Measurements from ENCODE around the gene MICALL2. TPM values are rescaled to one million over a fixed set of nuclear protein-coding genes. Genes with fewer than 3 reads are reported as not detected.
"Not testable (repeated sequence)": the region's sequence is repeated elsewhere in the genome, so short reads cannot be mapped to it uniquely, and the experiment has no call there.

MICALL2 gene
- total and polyA plus RNA-seq, 2 donors, result 8.4 to 40.0 TPM

DNA sequence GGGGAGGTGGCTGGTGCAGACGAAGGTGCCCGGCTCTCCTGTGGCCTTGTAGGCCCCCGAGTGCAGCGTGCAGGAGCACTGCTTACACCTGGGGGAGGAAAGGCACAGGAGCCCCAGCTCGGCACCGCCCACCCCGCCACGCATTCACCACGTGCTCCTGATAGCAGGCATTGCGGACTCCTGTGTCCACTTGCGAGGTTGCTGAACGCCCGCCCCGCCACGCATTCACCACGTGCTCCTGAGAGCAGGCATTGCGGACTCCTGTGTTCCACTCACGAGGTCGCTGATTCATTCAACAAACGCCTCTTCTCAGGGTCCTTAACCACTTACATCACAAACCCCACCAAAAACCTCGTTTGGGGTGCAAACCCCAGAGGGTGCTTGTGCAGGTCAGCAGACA lies 13.9 kb downstream of the MICALL2 start:
- Histone ChIP-seq H3K4me3 (ENCODE audit: low read depth, low read length) (no peak overlapping the region), H3K4me1 (ENCODE audit: insufficient read depth) (no peaks in the 10 kb centered on the region), H3K27ac (ENCODE audit: low read depth) (no peak overlapping the region), H3K36me3 (ENCODE audit: insufficient read depth) (no peaks in the 10 kb centered on the region)
- no peak for DNase-seq (ENCODE audit: extremely low spot score)
- WGBS, result 90% methylated on average over 21 of the region's 21 CpGs

DNA sequence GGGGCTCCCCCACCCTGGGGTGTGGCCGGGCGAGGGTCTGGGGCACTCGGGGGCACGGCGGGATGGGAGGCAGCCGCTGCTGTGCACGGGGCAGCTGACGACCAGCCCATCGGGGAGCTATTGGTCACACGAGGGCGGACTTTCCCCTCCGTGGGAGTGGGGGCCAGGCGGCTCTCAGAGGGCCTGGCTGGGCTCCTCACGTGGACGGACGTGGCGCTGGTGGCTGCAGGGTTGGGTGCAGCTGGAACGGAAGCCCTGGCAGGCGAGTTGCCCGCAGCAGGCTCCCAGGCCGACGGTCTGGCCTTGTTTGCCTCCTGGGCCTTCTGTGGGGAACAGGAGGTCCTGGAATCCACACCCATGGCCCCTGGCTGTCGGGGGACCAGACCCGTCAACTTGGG lies 14.3 kb downstream of the MICALL2 start:
- H3K27ac ChIP-seq (ENCODE audit: low read depth), result no peak overlapping the region
- WGBS, result 81% methylated on average over 24 of the region's 24 CpGs
- DNase-seq (ENCODE audit: extremely low spot score), result no peak
- H3K4me3 ChIP-seq (ENCODE audit: low read depth, low read length), result no peak overlapping the region
- H3K4me1 ChIP-seq (ENCODE audit: insufficient read depth), result no peaks in the 10 kb centered on the region
- no peaks in the 10 kb centered on the region for H3K36me3 ChIP-seq (ENCODE audit: insufficient read depth)

DNA sequence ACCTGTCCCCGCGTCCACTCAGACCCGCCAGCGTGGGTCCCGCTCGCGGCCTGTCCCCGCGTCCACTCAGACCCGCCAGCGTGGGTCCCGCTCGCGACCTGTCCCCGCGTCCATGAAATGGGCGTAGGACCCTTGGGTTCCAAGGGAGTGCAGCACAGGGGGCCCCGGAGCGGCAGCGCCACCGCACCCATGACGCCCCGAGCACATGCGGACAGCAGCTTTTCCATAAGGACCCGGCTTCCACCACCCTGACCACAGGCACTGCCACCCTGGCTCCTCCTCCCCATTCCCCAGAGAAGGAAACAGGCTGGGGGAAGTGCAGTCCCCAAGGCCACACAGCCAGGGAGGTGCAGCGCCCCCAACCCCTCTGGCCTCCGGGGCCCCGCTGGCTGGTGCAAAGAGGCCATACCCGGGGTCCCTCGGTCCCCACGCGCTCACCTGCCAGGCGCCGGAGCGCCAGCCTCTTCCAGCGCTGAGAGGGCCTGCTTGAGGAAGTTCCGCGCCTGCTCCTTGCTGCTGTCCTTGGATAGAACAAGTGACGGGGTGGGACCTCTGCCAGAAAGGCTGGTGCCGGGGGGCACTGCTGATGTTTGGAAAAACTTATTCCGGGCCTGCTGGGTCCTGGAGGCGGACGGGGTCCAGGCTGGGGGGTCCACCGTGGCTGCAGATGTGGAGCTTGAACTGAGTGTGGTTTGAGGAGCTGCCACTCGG lies 14.9 kb downstream of the MICALL2 start:
- WGBS, result 92% methylated on average over 45 of the region's 45 CpGs
- no peaks in the 10 kb centered on the region for H3K4me1 ChIP-seq (ENCODE audit: insufficient read depth)
- DNase-seq (ENCODE audit: extremely low spot score), result no peak

DNA sequence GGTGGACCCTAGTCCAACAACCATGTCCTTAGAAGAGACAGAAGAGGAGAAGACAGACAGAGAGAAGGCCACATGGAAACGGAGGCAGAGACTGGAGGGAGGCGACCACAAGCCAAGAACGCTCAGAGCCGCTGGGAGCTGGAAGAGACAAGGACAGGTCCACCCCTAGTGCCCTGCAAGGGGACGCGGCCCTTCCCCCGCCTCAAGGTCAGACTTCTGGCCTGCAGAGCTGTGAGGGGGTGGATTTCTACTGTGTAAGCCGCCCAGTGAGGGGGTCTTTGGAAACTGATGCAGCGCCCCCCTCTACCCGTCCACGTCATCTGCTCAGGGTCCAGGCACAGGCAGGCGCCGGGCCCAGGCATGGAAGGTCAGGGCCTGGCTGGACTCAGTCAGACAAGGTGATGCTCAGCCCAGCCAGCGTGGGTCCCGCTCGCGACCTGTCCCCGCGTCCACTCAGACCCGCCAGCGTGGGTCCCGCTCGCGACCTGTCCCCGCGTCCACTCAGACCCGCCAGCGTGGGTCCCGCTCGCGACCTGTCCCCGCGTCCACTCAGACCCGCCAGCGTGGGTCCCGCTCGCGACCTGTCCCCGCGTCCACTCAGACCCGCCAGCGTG lies 15.6 kb downstream of the MICALL2 start:
- WGBS, result 93% methylated on average over 25 of the region's 42 CpGs
- DNase-seq (ENCODE audit: extremely low spot score); H3K4me1 ChIP-seq (ENCODE audit: insufficient read depth); H3K36me3 ChIP-seq (ENCODE audit: insufficient read depth); H3K4me3 ChIP-seq (ENCODE audit: low read depth, low read length); H3K27ac ChIP-seq (ENCODE audit: low read depth): not testable (repeated sequence)

More for the DNA sequence above, 14.9 kb downstream of the MICALL2 start:
- no peak overlapping the region for H3K27ac ChIP-seq (ENCODE audit: low read depth)
- H3K4me3 ChIP-seq (ENCODE audit: low read depth, low read length), result no peak overlapping the region
- no peaks in the 10 kb centered on the region for H3K36me3 ChIP-seq (ENCODE audit: insufficient read depth)

DNA sequence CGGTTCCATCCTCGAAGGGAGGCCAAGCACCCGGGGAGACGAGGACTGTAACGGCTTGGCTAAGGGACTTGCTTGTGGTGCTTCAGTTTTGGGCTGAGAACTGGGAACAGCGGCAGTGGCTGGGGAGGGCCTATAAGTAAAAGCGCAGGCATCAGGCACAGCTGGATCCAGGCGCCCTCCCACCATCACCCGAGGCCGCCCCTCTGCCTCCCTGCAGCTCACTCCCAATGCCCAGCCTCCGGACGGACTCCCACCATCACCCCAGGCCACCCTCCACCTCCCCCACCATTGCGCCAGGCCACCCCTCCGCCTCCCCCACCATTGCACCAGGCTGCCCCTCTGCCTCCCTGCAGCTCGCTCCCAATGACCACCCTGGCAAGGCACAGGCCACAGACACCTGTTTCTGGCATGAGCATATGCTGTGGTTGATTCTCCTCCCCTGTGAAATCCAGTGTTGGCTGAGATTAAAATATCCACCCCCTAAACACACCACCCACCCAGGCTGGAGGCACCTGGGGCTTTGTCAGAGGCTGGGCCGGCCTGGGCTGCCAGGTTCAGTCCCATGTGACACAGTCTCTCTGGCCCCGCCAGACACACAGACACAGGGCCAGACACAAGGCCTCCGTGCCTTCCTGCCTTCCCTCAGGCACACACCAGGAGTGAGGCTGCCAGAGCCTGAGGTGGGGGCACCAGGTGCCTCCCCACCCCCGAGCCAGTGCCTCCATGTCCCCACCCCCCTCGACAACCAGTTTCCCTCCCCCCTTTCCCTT lies 16.7 kb downstream of the MICALL2 start:
- DNase-seq (ENCODE audit: extremely low spot score), result no peak
- peaks cover 1% of the 10 kb centered on the region for H3K36me3 ChIP-seq (ENCODE audit: insufficient read depth)
- no peak overlapping the region for H3K27ac ChIP-seq (ENCODE audit: low read depth)
- H3K4me3 ChIP-seq (ENCODE audit: low read depth, low read length), result no peak overlapping the region
- H3K4me1 ChIP-seq (ENCODE audit: insufficient read depth), result no peaks in the 10 kb centered on the region
- WGBS, result 85% methylated on average over 20 of the region's 20 CpGs

DNA sequence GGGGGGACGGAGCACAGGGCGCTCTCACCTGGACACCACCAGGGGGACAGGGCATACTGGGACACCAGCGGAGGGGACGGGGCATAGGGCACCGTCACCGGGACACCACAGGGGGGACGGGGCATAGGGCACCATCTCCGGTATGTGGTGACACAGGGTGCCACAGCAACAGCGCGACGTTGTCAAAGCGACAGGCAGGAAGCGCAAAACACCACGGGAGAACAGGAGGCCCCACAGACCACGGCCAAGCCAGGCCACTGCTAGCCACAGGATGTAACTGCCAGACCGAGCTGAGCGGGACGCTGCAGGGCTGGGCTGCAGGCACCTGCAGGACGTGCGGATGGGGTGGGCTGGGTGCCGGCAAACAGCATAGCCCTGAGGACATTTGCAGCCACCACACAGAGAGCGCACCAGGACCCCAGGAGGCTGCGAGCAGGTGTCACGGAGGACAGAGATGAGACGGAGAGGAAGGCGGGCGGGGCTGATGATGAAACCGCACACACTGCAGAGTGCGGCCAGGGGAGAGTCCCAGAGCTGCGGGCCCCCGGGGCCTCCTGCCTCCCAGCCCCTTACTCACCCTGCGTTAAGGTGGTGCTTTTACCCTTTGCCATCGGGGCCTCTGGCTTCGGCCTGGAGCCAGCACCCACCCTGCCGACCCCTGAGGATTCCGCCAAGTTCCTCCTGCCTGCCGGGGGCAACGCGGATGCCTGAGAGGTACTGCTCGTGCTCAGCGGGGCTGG lies 17.5 kb downstream of the MICALL2 start:
- no peak overlapping the region for H3K27ac ChIP-seq (ENCODE audit: low read depth)
- no peak for DNase-seq (ENCODE audit: extremely low spot score)
- no peaks in the 10 kb centered on the region for H3K4me1 ChIP-seq (ENCODE audit: insufficient read depth)
- H3K36me3 ChIP-seq (ENCODE audit: insufficient read depth), result peaks cover 4% of the 10 kb centered on the region
- 88% methylated on average over 41 of the region's 41 CpGs for WGBS
- no peak overlapping the region for H3K4me3 ChIP-seq (ENCODE audit: low read depth, low read length)

DNA sequence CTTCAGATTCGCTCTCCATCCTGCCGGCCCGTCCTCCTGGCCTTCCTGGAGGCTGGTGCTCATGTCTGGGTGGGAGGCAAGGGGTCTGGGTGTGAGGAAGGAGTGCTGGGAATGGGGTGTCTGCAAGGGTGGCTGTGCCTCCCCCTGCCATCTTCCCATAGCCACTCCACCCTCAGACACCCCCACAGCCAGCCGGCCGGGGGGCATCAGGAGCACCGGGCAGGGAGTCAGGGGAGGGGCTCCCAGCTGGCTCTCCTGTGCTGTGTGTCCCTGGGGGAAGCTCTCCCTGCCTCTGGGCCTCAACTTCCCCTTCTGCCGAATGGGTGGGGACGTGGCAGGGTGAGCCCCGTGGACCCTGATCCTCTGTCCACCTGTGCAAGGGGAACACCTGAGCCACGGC lies 18.6 kb downstream of the MICALL2 start:
- no peak for DNase-seq (ENCODE audit: extremely low spot score)
- Histone ChIP-seq H3K4me3 (ENCODE audit: low read depth, low read length) (no peak overlapping the region), H3K36me3 (ENCODE audit: insufficient read depth) (peaks cover 6% of the 10 kb centered on the region), H3K27ac (ENCODE audit: low read depth) (no peak overlapping the region), H3K4me1 (ENCODE audit: insufficient read depth) (no peaks in the 10 kb centered on the region)
- 83% methylated on average over 10 of the region's 10 CpGs for WGBS

DNA sequence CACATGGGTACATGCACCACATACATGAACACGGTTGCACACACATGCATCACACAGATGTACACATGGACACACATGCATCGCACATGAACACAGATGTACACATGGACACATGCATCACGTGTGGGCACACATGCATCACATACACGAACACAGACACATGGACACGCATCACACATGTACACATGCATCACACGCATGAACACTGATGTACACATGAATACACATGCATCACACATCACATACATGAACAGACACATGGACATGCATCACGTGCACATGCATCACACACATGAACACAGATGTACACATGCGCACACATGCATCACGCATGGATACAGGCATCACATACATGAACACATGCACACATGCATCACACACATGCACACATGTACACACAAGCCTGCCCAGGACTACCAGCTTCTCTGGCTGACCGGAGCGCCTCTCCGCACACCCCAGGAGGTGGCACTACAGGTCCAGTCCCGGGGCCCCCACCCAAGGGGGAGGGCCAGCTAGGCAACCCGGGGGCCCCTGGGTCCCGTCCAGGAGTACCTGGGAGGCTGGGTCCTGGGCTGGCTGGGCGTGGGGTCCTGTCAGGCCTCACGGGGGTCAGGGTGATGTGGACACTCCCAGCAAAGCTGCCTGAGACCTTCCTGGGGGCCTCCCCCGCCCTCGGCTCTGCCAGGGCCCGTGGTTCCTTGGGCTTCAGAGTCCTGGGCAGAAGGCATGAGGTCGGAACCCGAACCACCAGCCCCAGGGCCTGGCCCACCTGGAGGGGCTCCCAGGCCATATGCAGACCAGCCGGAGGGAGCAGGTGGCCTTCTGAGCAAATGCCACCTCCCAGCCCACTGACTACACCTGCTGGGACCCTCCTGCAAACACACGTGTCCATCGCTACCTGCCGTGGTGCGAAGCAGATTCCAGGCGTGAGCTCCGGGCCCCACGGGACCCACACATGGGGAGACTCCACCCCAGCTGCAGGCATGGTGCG lies 19.6 kb downstream of the MICALL2 start:
- H3K36me3 ChIP-seq (ENCODE audit: insufficient read depth), result peaks cover 6% of the 10 kb centered on the region
- H3K4me3 ChIP-seq (ENCODE audit: low read depth, low read length), result no peak overlapping the region
- no peaks in the 10 kb centered on the region for H3K4me1 ChIP-seq (ENCODE audit: insufficient read depth)
- H3K27ac ChIP-seq (ENCODE audit: low read depth), result no peak overlapping the region
- WGBS, result 91% methylated on average over 31 of the region's 31 CpGs
- DNase-seq (ENCODE audit: extremely low spot score), result no peak

DNA sequence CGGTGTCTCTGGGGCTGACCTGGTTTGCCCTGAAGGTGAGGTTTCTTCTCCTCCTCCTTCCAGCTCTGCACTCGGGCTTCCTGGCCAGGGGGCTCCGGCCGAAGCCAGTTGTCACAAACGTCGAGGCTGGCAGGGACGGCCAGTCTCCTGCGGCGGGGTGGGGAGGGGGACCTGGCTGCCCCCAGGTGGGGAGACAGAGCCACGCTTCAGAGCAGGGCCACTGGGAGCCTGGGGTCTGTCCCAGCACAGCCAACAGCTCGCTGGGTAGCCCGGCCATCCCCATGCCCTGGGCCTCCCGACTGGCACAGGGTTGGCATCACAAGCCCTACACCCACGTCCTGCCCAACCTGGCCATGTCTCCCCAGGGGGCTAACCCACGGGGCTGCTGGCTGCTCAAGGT lies 20.4 kb downstream of the MICALL2 start:
- no peak for DNase-seq (ENCODE audit: extremely low spot score)
- no peaks in the 10 kb centered on the region for H3K4me1 ChIP-seq (ENCODE audit: insufficient read depth)
- peaks cover 6% of the 10 kb centered on the region for H3K36me3 ChIP-seq (ENCODE audit: insufficient read depth)
- no peak overlapping the region for H3K4me3 ChIP-seq (ENCODE audit: low read depth, low read length)
- H3K27ac ChIP-seq (ENCODE audit: low read depth), result no peak overlapping the region
- WGBS, result 84% methylated on average over 15 of the region's 15 CpGs

DNA sequence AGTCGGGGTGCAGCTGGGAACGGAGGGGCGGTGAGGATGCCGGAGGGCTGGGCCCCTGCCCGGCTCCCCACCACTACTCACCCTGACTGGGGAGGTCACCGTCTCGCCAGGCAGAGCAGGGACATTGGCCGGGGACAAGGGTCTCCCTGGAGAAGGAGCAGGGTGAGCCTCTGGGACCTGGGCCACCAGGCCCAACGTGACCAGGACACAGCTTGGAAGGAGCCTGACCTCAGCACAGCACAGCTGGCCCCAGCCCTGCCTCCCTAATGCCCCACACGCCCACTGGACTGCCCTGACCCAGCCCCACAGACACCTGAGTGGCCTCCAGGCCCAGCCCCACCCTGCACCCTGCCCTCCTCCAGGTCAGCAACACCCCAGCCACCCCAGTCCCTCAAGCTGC lies 21.1 kb downstream of the MICALL2 start:
- Histone ChIP-seq H3K4me3 (ENCODE audit: low read depth, low read length) (no peak overlapping the region), H3K27ac (ENCODE audit: low read depth) (no peak overlapping the region), H3K4me1 (ENCODE audit: insufficient read depth) (no peaks in the 10 kb centered on the region), H3K36me3 (ENCODE audit: insufficient read depth) (peaks cover 6% of the 10 kb centered on the region)
- DNase-seq (ENCODE audit: extremely low spot score), result no peak
- 90% methylated on average over 10 of the region's 10 CpGs for WGBS

DNA sequence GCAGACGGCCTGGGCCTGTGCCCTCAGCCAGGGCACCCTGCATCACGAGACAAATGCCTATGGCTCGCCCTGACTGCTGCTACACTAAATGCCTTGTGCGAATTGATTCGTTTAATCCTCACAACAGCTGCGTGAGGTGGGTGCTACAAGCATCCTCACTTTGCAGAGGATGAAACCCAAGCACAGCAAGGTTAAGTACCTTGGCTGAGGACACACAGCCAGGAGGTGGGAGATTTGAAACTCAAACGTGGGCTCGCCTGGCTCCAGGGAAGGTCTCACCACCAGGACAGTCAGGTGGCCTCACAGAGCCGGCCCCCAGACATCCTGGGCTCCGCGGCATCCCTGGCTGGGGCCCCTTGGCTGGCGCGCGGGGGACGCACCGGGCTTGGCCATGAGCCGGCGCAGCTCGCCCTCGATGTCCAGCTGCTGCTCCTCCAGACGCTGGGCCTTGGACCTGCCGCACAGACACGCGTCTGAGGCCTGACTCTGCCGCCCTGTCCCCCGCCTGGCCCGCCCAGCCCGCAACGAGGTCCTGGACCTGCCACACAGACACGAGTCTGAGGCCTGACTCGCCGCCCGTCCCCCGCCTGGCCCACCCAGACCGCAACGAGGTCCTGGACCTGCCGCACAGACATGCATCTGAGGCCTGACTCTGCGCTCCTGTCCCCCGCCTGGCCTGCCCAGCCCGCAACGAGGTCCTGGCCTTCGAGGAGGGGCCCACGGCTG lies 22.0 kb downstream of the MICALL2 start:
- 89% methylated on average over 43 of the region's 43 CpGs for WGBS
- DNase-seq (ENCODE audit: extremely low spot score), result no peak
- no peak overlapping the region for H3K4me3 ChIP-seq (ENCODE audit: low read depth, low read length)
- H3K4me1 ChIP-seq (ENCODE audit: insufficient read depth), result no peaks in the 10 kb centered on the region
- peaks cover 6% of the 10 kb centered on the region for H3K36me3 ChIP-seq (ENCODE audit: insufficient read depth)
- H3K27ac ChIP-seq (ENCODE audit: low read depth), result no peak overlapping the region

DNA sequence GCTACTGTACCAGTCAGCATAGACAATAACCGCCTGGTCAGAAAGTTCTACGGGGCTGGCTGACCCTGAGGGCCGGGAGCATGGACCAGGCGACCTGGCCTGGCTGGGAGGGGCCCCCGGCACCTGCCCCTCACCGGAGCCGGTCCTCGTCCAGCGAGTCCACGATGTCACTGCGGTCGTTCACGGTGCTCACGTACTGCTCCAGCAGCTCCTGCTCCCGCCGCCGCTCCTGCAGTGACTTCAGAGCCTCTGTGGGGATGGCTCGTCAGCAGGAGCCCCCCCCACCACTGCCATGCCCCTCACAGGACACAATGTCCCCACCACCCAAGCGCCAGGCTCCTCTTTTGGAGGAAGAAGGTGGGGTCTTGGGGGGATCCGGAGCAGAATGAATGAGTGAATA lies 22.7 kb downstream of the MICALL2 start:
- 93% methylated on average over 20 of the region's 20 CpGs for WGBS
- no peak for DNase-seq (ENCODE audit: extremely low spot score)
- H3K27ac ChIP-seq (ENCODE audit: low read depth), result no peak overlapping the region
- H3K36me3 ChIP-seq (ENCODE audit: insufficient read depth), result peaks cover 6% of the 10 kb centered on the region
- H3K4me3 ChIP-seq (ENCODE audit: low read depth, low read length), result no peak overlapping the region
- H3K4me1 ChIP-seq (ENCODE audit: insufficient read depth), result no peaks in the 10 kb centered on the region
